OCI-LY3 (cell line): ENCODE measurements around the gene MDFIC.

Source experiments
- H2AFZ ChIP-seq: fragments of 200-600, 300-600 bp; shearing (Covaris generic); 2 replicates; pipeline ENCODE4 v1.6.0; 2014; ENCODE audit warnings: antibody characterized with exemption, low read depth, low read length
- H3K27ac ChIP-seq: fragments of 200-600, 300-600 bp; sonication (generic); 2 replicates; pipeline ENCODE4 v1.5.1; 2014; ENCODE audit warnings: mild to moderate bottlenecking, low read length, moderate library complexity, mixed read lengths
- H3K27me3 ChIP-seq: fragments of 200-600, 300-600 bp; sonication (generic); 2 replicates; pipeline ENCODE4 v1.6.1; 2014; ENCODE audit warnings: low read depth, low read length, mixed read lengths
- H3K36me3 ChIP-seq: fragments of 200-600, 300-600 bp; sonication (generic); replicated peaks from 2 replicates; pipeline ENCODE3; 2014; ENCODE audit warnings: low read depth, low read length, mixed read lengths
- H3K4me1 ChIP-seq: fragments of 300-600, 200-600 bp; sonication (generic); 2 replicates; pipeline ENCODE4 v1.6.1; 2014; ENCODE audit warnings: low read length, mixed read lengths
- H3K4me2 ChIP-seq: fragments of 200-600, 300-600 bp; sonication (generic); 2 replicates; pipeline ENCODE4 v1.6.1; 2014; ENCODE audit warnings: low read length, mixed read lengths
- H3K4me3 ChIP-seq: fragments of 300-600, 200-600 bp; sonication (generic); 2 replicates; pipeline ENCODE4 v1.5.1; 2014; ENCODE audit warnings: antibody characterized with exemption, mild to moderate bottlenecking, low read length, moderate library complexity
- H3K79me2 ChIP-seq: fragments of 300-600, 200-600 bp; shearing (Covaris generic); 2 replicates; pipeline ENCODE4 v1.6.1; 2014; ENCODE audit warnings: mild to moderate bottlenecking, low read length, mixed read lengths
- H3K9ac ChIP-seq: fragments of 300-600, 200-600 bp; shearing (Covaris generic); 2 replicates; pipeline ENCODE4 v1.6.0; 2014; ENCODE audit warnings: mild to moderate bottlenecking, low read length, moderate library complexity
- H3K9me3 ChIP-seq: fragments of 200-600, 300-600 bp; shearing (Covaris generic); 2 replicates; pipeline ENCODE4 v1.6.1; 2014; ENCODE audit warnings: low read length, mixed read lengths; ENCODE audit not compliant: insufficient read depth
- H4K20me1 ChIP-seq: fragments of 200-600, 300-600 bp; sonication (generic); 2 replicates; pipeline ENCODE4 v1.6.1; 2016; ENCODE audit warnings: low read length, mixed read lengths; ENCODE audit not compliant: insufficient read depth
- CTCF ChIP-seq: fragments of 200-600, 300-600 bp; sonication (generic); IDR thresholded peaks from 2 replicates; pipeline ENCODE4 v1.5.1; 2014; ENCODE audit warnings: antibody characterized with exemption, low read length, low read depth
- EZH2phosphoT487 ChIP-seq: fragments of 200-600 bp; shearing (Covaris generic); IDR thresholded peaks from 2 replicates; pipeline ENCODE4 v1.6.1; 2018; ENCODE audit warnings: antibody characterized with exemption, mixed run types, low read depth

MDFIC gene

GRCh38 chr7:115043605-115044004 lies 121.7 kb downstream of the MDFIC start:
- Histone ChIP-seq H3K36me3 (no peaks in the 10 kb centered on the region), H3K4me3 (no peak overlapping the region), H2AFZ (no peak overlapping the region), H3K9ac (no peak overlapping the region), H3K9me3 (no peaks in the 10 kb centered on the region), H3K4me1 (no peaks in the 10 kb centered on the region), H3K27me3 (no peaks in the 10 kb centered on the region), H3K79me2 (no peaks in the 10 kb centered on the region), H4K20me1 (no peaks in the 10 kb centered on the region), H3K27ac (no peak overlapping the region), H3K4me2 (no peak overlapping the region)
- no peak for TF ChIP-seq EZH2phosphoT487
- TF ChIP-seq CTCF = no peak

- no peak overlapping the region for H2AFZ ChIP-seq
- H3K36me3 ChIP-seq = no peaks in the 10 kb centered on the region
- no peak overlapping the region for H3K4me2 ChIP-seq
- no peaks in the 10 kb centered on the region for H4K20me1 ChIP-seq
- no peaks in the 10 kb centered on the region for H3K27me3 ChIP-seq
- H3K9me3 ChIP-seq = no peaks in the 10 kb centered on the region
- no peak overlapping the region for H3K27ac ChIP-seq
- H3K4me3 ChIP-seq = no peak overlapping the region
- no peaks in the 10 kb centered on the region for H3K4me1 ChIP-seq
- H3K9ac ChIP-seq = no peak overlapping the region
- TF ChIP-seq CTCF = no peak
- no peak for TF ChIP-seq EZH2phosphoT487
- H3K79me2 ChIP-seq = no peaks in the 10 kb centered on the region
These were observed 122.3 kb downstream of the MDFIC start for GRCh38 chr7:115044224-115044623.

- H4K20me1 ChIP-seq = no peaks in the 10 kb centered on the region
- no peak overlapping the region for H3K9ac ChIP-seq
- no peak overlapping the region for H3K4me3 ChIP-seq
- no peaks in the 10 kb centered on the region for H3K9me3 ChIP-seq
- no peak for TF ChIP-seq CTCF
- TF ChIP-seq EZH2phosphoT487 = no peak
- H3K4me2 ChIP-seq = no peak overlapping the region
- H2AFZ ChIP-seq = no peak overlapping the region
- H3K27me3 ChIP-seq = no peaks in the 10 kb centered on the region
- no peaks in the 10 kb centered on the region for H3K36me3 ChIP-seq
- no peak overlapping the region for H3K27ac ChIP-seq
- no peaks in the 10 kb centered on the region for H3K79me2 ChIP-seq
- peaks cover 6% of the 10 kb centered on the region for H3K4me1 ChIP-seq
These were observed 126.2 kb downstream of the MDFIC start for GRCh38 chr7:115047958-115048720.

DNA sequence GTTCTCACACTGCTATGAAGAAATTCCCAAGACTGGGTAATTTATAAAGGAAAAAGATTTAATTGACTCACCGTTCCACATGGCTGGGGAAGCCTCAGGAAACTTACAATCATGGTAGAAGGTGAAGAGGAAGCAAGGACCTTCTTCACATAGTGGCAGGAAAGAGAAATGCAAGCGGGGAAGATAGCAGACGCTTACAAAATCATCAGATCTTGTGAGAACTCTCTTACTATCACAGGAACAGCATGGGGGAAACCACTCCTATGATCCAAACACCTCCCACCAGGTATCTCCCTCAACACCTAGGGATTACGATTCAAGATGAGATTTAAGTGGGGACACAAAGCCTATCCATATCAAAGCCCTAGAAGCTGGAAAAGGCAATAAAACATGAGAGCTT lies 130.8 kb downstream of the MDFIC start:
- H3K9me3 ChIP-seq = no peaks in the 10 kb centered on the region
- no peak overlapping the region for H3K4me2 ChIP-seq
- H4K20me1 ChIP-seq = no peaks in the 10 kb centered on the region
- H3K27ac ChIP-seq = no peak overlapping the region
- H2AFZ ChIP-seq = no peak overlapping the region
- H3K79me2 ChIP-seq = no peaks in the 10 kb centered on the region
- no peaks in the 10 kb centered on the region for H3K36me3 ChIP-seq
- H3K4me3 ChIP-seq = no peak overlapping the region
- TF ChIP-seq EZH2phosphoT487 (no peak), CTCF (no peak)
- H3K27me3 ChIP-seq = no peaks in the 10 kb centered on the region
- no peak overlapping the region for H3K9ac ChIP-seq
- H3K4me1 ChIP-seq = peaks cover 27% of the 10 kb centered on the region
